ENCODE data around the gene LYL1.

Gene LYL1

GRCh38 chr19:13073263-13073662, 29.4 kb downstream of the LYL1 start:
- DNase-seq (ENCODE audit: low read depth in 2 of 2): no peak

GRCh38 chr19:13072188-13072908, 30.3 kb downstream of the LYL1 start:
- no peak for DNase-seq (ENCODE audit: low read depth in 2 of 2)

- DNase-seq (ENCODE audit: low read depth in 2 of 2): no peak
These were observed 31.0 kb downstream of the LYL1 start for GRCh38 chr19:13071444-13072187.

GRCh38 chr19:13070425-13071140, 32.1 kb downstream of the LYL1 start:
- DNase-seq (ENCODE audit: low read depth in 2 of 2): no peak

- no peak for DNase-seq (ENCODE audit: low read depth in 2 of 2)
These were observed 33.0 kb downstream of the LYL1 start for GRCh38 chr19:13069415-13070359.

DNA sequence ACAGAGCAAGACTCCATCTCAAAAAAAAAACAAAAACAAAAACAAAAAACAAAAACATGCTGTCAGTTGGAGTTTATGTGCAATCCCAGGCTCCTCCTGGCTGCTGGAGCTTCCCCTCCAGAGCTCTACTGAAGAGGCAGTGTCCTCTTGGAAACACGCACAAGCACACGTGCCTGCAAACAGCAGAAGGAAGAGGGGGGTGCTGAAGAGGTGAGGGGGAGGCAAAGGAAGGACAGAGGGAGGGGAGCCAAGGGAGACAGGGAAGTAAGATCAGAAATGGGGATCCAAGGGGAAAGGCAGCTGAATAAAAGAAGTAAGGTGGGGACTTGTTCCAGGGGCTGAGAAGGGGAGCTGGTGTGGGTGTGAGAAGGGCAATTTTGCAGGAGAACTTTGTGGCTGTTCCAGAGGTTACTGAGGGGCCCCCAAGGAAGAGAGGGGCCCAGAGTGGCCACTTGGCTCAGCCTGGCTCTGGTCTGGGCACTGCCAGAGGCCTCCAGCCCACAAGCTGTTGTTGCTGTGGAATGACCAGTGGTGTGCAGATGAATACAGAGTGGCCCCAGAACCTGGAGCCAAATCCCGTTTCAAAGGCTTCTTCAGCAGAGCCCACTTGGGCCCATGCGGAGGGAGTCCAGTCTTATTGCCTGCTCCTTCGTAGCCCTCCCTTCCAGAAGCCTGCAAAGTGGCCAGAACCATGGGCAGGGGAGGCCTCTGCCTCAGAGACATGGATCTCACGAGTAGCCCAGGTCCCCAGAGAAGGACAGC, 34.4 kb downstream of the LYL1 start:
- no peak for DNase-seq (ENCODE audit: low read depth in 2 of 2)

GRCh38 chr19:13066933-13067807, 35.5 kb downstream of the LYL1 start:
- DNase-seq (ENCODE audit: low read depth in 2 of 2): no peak

GRCh38 chr19:13066226-13066625, 36.4 kb downstream of the LYL1 start:
- no peak for DNase-seq (ENCODE audit: low read depth in 2 of 2)

GRCh38 chr19:13064092-13064489, 38.6 kb downstream of the LYL1 start:
- no peak for DNase-seq (ENCODE audit: low read depth in 2 of 2)

DNA sequence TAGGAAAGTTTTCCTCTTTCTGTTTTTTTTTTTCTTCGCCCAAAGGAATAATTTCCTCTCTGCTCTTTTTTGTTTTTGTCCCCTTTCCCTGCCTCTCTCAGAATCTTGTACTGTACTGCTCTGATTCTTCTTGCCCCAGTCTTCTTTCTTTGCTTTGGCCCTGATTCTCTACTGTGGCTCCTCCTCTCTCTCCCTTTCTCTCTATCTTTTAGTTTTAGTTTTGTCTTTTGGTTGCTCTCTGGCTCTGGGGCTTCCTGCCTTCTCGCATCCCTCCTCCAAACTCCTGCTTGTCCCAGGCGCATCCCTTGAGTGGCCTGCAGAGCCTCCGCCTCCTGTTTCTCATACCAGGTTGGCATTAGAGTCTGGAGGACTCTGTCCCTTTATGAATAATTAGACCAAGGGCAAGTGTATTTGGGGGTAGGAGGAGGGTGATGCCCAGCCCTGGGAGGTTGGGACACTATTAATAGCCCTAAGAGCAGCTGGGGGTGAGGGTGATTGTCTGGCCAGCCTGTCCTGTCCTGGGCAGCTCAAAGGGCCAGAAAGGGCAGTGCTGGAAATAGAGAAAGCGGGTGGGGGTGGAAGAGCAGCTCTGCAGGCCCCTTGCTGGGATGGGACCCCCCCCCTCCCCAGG, 39.1 kb downstream of the LYL1 start:
- no peak for DNase-seq (ENCODE audit: low read depth in 2 of 2)

DNA sequence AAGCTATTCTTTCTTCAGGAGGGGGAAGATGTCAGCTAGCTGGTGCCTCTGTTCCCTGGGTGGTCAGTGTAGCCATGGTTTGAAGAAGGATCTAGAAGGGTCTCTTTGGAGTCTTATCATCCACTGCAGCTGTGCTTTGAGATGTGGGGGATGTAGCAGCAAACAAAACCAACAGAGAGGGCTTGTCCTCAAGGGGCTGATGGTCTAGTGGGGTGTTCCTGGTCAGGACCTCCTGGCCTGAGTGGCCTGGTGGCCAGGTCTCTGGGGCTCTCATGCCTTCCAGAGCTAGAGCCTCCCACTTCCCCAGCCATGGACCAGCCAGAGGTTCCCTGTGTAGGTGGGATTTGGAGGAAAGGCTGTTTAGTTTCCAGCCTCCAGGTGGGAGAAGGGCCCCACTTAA, 40.3 kb downstream of the LYL1 start:
- DNase-seq (ENCODE audit: low read depth in 2 of 2): no peak

DNA sequence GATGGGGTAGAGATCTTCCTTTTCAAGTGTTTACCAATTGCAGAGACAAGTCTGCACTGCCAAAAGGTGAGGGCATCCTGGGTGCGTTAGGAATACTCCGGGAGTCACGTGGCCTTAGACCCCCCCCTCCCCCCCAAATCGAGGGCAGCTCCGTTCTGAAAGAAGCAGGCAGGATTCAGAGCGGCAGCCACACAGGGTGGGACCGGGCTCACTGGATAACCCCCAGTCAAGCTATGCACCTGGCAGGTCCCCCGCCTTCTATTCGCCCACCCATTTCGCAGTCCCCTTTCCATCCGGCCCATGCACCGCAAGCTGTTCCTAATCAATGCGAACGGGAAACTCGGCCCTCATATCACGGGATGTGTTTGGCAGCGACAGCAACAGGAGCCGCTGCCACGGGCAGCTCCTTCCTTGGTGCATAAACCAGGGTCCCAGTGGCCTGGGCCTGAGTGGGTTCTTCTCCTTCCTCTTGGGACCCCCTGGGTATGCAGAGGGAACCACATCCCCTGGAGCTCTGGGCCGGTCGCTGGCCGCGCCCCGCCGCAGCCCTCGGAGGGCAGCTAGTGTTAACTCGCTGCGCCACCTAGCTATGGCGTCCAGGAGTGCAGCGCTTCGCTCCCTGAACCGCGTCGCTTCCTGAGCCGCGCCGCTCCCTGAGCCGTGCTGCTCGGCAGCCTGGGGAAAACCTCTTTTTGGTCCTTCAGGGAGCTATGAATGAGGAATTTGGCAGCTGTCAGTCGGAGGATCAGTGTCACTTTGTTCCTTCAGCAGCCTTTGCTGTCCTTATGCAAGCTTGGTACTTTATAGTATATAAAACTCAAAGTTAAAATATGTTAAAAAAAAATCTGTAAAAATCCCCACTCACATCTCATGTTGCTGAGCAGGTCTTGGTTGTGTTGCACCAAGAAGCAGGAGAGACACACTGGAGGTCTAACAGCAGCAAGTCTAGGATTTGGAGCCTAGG, 41.4 kb downstream of the LYL1 start:
- peak; percentile 50 to 54 for DNase-seq (ENCODE audit: low read depth in 2 of 2)

DNA sequence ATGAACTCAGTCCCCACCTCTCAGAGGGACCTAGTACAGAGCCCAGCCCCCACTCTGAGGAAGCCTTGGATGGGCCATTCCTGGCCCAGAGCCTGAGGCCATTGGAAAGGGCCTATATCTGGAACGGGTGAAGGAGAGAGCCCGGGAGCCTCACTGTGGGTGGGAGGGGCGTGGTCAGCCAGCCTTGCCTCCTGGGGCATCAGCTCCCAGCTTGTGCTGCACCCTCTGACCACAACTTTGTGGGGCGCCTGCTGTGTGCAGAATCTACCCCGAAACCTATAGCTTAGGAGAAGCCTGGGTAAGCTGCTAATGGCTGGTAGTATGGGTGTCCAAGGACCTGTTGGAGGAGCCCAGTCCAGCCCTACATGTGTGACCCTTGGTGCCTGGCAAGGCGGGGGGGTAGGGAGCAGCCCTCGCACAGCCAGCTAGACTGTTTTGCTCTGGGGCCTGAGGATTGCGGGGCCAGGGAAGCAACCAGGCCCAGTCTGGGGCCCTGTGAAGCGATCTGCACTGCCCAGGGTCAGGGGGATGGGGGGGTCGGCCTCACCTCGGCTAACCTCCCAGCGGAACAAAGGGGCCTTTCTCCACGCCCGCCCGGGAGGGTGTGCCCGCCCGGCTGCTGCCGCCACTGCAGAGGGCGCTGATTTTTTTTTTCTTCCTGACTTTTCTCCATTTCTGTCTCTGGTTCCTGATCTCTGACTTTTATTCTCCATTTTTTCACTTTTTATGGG, 42.3 kb downstream of the LYL1 start:
- no peak for DNase-seq (ENCODE audit: low read depth in 2 of 2)

- no peak for DNase-seq (ENCODE audit: low read depth in 2 of 2)
These were observed 43.6 kb downstream of the LYL1 start for GRCh38 chr19:13058951-13059660.

DNA sequence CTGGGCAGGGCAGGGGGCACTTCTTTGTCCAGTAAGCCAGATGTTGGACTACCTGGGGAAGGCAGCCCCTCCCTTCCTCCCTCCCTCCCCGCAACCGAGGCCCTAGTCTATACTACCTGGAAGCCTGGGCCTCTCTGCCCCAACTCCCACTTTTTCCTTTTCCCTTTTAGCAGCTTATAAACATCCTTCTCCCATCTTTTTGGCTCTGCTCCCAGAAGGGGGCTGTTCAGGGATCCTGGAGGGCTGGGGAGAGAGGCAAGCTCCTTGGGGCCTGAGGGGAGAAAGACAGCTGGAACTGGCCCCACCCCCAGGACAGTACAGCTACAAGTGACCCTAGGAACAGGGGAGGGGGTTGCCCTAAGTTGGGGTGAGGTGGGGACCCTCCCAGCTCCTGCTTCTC, 44.9 kb downstream of the LYL1 start:
- no peak for DNase-seq (ENCODE audit: low read depth in 2 of 2)

GRCh38 chr19:13057147-13057572, 45.5 kb downstream of the LYL1 start:
- DNase-seq (ENCODE audit: low read depth in 2 of 2): no peak

All from activated CD8-positive, alpha-beta memory T cell treated with anti-CD3 and anti-CD28 coated beads for 4 hours (primary cell).